Lower lobe of right lung (tissue), 2 donors: ENCODE data around the gene ASIC1. TPM values are rescaled to one million over a fixed set of nuclear protein-coding genes. Genes with fewer than 3 reads are reported as not detected.

Source experiments
- ATAC-seq, 2 donors: fragments of 200-7000 bp; cut with Tn5 transposase; one replicate each; pipeline ENCODE4 v1.9.1; 2020 to 2022; ENCODE audit warnings: mild to moderate bottlenecking in 2 of 2, moderate library complexity in 2 of 2
- DNase-seq: peaks from one replicate; pipeline ENCODE4 v3.0.0-alpha.2; 2020
- H3K27ac ChIP-seq: fragments of 200-600 bp; one replicate; pipeline ENCODE4 v1.8.0; 2022
- H3K27me3 ChIP-seq: fragments of 200-600 bp; one replicate; pipeline ENCODE4 v1.8.0; 2022; ENCODE audit warnings: low read depth
- H3K36me3 ChIP-seq: fragments of 200-600 bp; one replicate; pipeline ENCODE4 v1.8.0; 2022; ENCODE audit warnings: mild to moderate bottlenecking
- H3K4me1 ChIP-seq: fragments of 200-600 bp; one replicate; pipeline ENCODE4 v1.8.0; 2022
- H3K4me3 ChIP-seq: fragments of 200-600 bp; one replicate; pipeline ENCODE4 v1.8.0; 2022; ENCODE audit warnings: mild to moderate bottlenecking
- H3K9me3 ChIP-seq: fragments of 200-600 bp; one replicate; pipeline ENCODE4 v1.8.0; 2022
- CTCF ChIP-seq: fragments of 200-600 bp; IDR thresholded peaks from one replicate; pipeline ENCODE4 v1.8.0; 2022; ENCODE audit warnings: antibody characterized with exemption, mild to moderate bottlenecking
- intact Hi-C: fragments of 100-400 bp; cut with DNase I; formaldehyde crosslinking; loops from one replicate; pipeline ENCODE4 v1.11.0; 2022
- total RNA-seq: library from RNA; stranded (reverse); fragmentation: NEBNext Ultra II Directional; extraction: Animal tissue kit (Norgen Biotek cat#: 25700); gene quantifications from one replicate; pipeline ENCODE4 v1.2.1, GENCODE V29; 2021
- donor health status: DM: no; HTN: yes; CAD: no; lungs with severe emphysema.

The ASIC1 gene
- total RNA-seq, 1 donor from 2014 or later: 1.6 TPM

GRCh38 chr12:50070314-50071060 is 13.1 kb downstream of the ASIC1 start:
- Histone ChIP-seq H3K4me3 (no peak overlapping the region), H3K27me3 (no peaks in the 10 kb centered on the region), H3K36me3 (no peaks in the 10 kb centered on the region), H3K9me3 (no peaks in the 10 kb centered on the region), H3K27ac (no peak overlapping the region), H3K4me1 (peaks cover 8% of the 10 kb centered on the region)
- DNase-seq: peak; percentile 82
- TF ChIP-seq CTCF: peak; percentile 96
- intact Hi-C loops: no loop called here
- ATAC-seq: peak; percentile 84 to 86

GRCh38 chr12:50072198-50072907 is 15.0 kb downstream of the ASIC1 start:
- Histone ChIP-seq H3K9me3 (no peaks in the 10 kb centered on the region), H3K4me1 (peaks cover 9% of the 10 kb centered on the region), H3K4me3 (no peak overlapping the region), H3K27ac (no peak overlapping the region), H3K27me3 (no peaks in the 10 kb centered on the region), H3K36me3 (no peaks in the 10 kb centered on the region)
- intact Hi-C loops: no loop called here
- ATAC-seq (no peak), DNase-seq (no peak)
- TF ChIP-seq CTCF: no peak

- TF ChIP-seq CTCF: no peak
- Histone ChIP-seq H3K9me3 (no peaks in the 10 kb centered on the region), H3K27me3 (no peaks in the 10 kb centered on the region), H3K4me1 (peaks cover 9% of the 10 kb centered on the region), H3K4me3 (no peak overlapping the region), H3K27ac (no peak overlapping the region), H3K36me3 (no peaks in the 10 kb centered on the region)
- DNase-seq (no peak), ATAC-seq (no peak)
- intact Hi-C loops: no loop called here
These were observed 15.8 kb downstream of the ASIC1 start for GRCh38 chr12:50073206-50073605.

GRCh38 chr12:50073712-50074111 is 16.3 kb downstream of the ASIC1 start:
- H3K36me3 ChIP-seq: no peaks in the 10 kb centered on the region
- peaks cover 9% of the 10 kb centered on the region for H3K4me1 ChIP-seq
- no peaks in the 10 kb centered on the region for H3K27me3 ChIP-seq
- DNase-seq (no peak), ATAC-seq (no peak)
- no peaks in the 10 kb centered on the region for H3K9me3 ChIP-seq
- intact Hi-C loops: no loop called here
- no peak overlapping the region for H3K4me3 ChIP-seq
- TF ChIP-seq CTCF: no peak
- no peak overlapping the region for H3K27ac ChIP-seq

GRCh38 chr12:50074936-50075807 is 17.8 kb downstream of the ASIC1 start:
- peaks cover 9% of the 10 kb centered on the region for H3K4me1 ChIP-seq
- intact Hi-C loops: no loop called here
- peak; percentile 94 for TF ChIP-seq CTCF
- H3K9me3 ChIP-seq: no peaks in the 10 kb centered on the region
- H3K27ac ChIP-seq: no peak overlapping the region
- no peaks in the 10 kb centered on the region for H3K27me3 ChIP-seq
- ATAC-seq: peak; percentile 92 to 93
- H3K36me3 ChIP-seq: no peaks in the 10 kb centered on the region
- H3K4me3 ChIP-seq: no peak overlapping the region
- DNase-seq: peak; percentile 87
